H1 (cell line): ENCODE data around the gene TBC1D2B. TPM values are rescaled to one million over a fixed set of nuclear protein-coding genes. Genes with fewer than 3 reads are reported as not detected.
"Not testable (repeated sequence)": the region's sequence is repeated elsewhere in the genome, so short reads cannot be mapped to it uniquely, and the experiment has no call there.

Source experiments
- CTCF ChIA-PET: fragments of 300-600 bp; sonication (Branson Sonifier 250); formaldehyde crosslinking; loops from one replicate; lab custom pipeline; 2021; ENCODE audit not compliant: partially characterized antibody; lab: Charles Lee
- POLR2A ChIA-PET: fragments of 300-600 bp; sonication (Branson Sonifier 250); formaldehyde crosslinking; loops from one replicate; lab custom pipeline; 2021; ENCODE audit warnings: inconsistent platforms; ENCODE audit not compliant: partially characterized antibody; lab: Charles Lee
- DNase-seq, 2 experiments: peaks; one replicate each; pipeline versions ENCODE4 v3.0.0 to v3.0.0-alpha.2; 2010 to 2022; ENCODE audit warnings: low spot score in 2 of 2, low read depth in 1 of 2, mixed read lengths in 1 of 2
- FAIRE-seq: peaks from 2 replicates; lab custom pipeline; 2011; peaks lifted over from hg19 to GRCh38; lab: Jason Lieb, UNC
- H2AFZ ChIP-seq: 2 replicates; pipeline ENCODE4 v1.8.1; 2012; ENCODE audit warnings: low read length, inconsistent platforms
- H2AK5ac ChIP-seq: 2 replicates; pipeline ENCODE4 v1.6.1; 2013; ENCODE audit warnings: low read depth, low read length
- H2BK120ac ChIP-seq: replicated peaks from 2 replicates; pipeline ENCODE3; 2013; ENCODE audit warnings: low read depth, low read length, inconsistent platforms
- H2BK12ac ChIP-seq: 2 replicates; pipeline ENCODE4 v1.6.1; 2013; ENCODE audit warnings: low read depth, low read length
- H2BK15ac ChIP-seq: 2 replicates; pipeline ENCODE4 v1.6.1; 2013; ENCODE audit warnings: low read length
- H2BK20ac ChIP-seq: 2 replicates; pipeline ENCODE4 v1.6.1; 2013; ENCODE audit warnings: low read length
- H2BK5ac ChIP-seq: 2 replicates; pipeline ENCODE4 v1.6.1; 2013; ENCODE audit warnings: low read depth, low read length
- H3K14ac ChIP-seq: 2 replicates; pipeline ENCODE4 v1.6.1; 2013; ENCODE audit warnings: inconsistent platforms; ENCODE audit not compliant: insufficient read length
- H3K18ac ChIP-seq: 2 replicates; pipeline ENCODE4 v1.6.1; 2013; ENCODE audit warnings: low read length; ENCODE audit errors: extremely low read depth
- H3K23ac ChIP-seq: 2 replicates; pipeline ENCODE4 v1.6.1; 2013; ENCODE audit warnings: inconsistent platforms; ENCODE audit not compliant: insufficient read length
- H3K23me2 ChIP-seq: 2 replicates; pipeline ENCODE4 v1.6.1; 2013; ENCODE audit warnings: low read depth, low read length
- H3K27ac ChIP-seq: 2 replicates; pipeline ENCODE4 v1.6.1; 2011; ENCODE audit warnings: low read depth, low read length, inconsistent platforms
- H3K27me3 ChIP-seq, 4 experiments: replicated peaks in 1 of 4; 1 replicate in 1 of 4; 2 replicates in 3 of 4; pipeline versions ENCODE4 v1.6.1 to v1.8.1; 2011 to 2013; ENCODE audit warnings: low read length in 3 of 4, mild to moderate bottlenecking in 3 of 4, inconsistent platforms in 2 of 4, mixed read lengths in 2 of 4, moderate library complexity in 1 of 4; ENCODE audit not compliant: control insufficient read depth in 3 of 4, insufficient read depth in 3 of 4; ENCODE audit errors: extremely low read depth in 1 of 4
- H3K36me3 ChIP-seq, 4 experiments: 2 replicates each; pipeline versions ENCODE4 v1.6.1 to v1.8.1; 2011 to 2013; ENCODE audit warnings: mild to moderate bottlenecking in 4 of 4, low read length in 3 of 4, moderate library complexity in 2 of 4, control low read depth in 1 of 4, inconsistent platforms in 1 of 4; ENCODE audit not compliant: insufficient read depth in 4 of 4, control insufficient read depth in 2 of 4
- H3K4ac ChIP-seq: replicated peaks from 2 replicates; pipeline ENCODE3; 2013; ENCODE audit warnings: low read length, low read depth, mixed read lengths, inconsistent platforms; ENCODE audit not compliant: insufficient read length
- H3K4me1 ChIP-seq, 4 experiments: replicated peaks in 1 of 4; 1 replicate in 1 of 4; 2 replicates in 3 of 4; pipeline versions ENCODE4 v1.6.1 to v1.8.1; 2011 to 2013; ENCODE audit warnings: low read length in 3 of 4, inconsistent platforms in 2 of 4, mixed read lengths in 1 of 4; ENCODE audit not compliant: insufficient read depth in 4 of 4, control insufficient read depth in 3 of 4
- H3K4me2 ChIP-seq, 2 experiments: 2 replicates each; pipeline versions ENCODE4 v1.6.1 to v1.8.1; 2011 to 2013; ENCODE audit warnings: low read depth in 2 of 2, low read length in 2 of 2, control low read depth in 1 of 2, inconsistent platforms in 1 of 2, mild to moderate bottlenecking in 1 of 2; ENCODE audit not compliant: insufficient read depth in 1 of 2
- H3K4me3 ChIP-seq, 4 experiments: fragments of 200-600, 300-600 bp in 1 of 4; sonication (generic), shearing (Covaris generic), sonication (Bioruptor Twin) in 1 of 4; 2 replicates each; pipeline versions ENCODE4 v1.5.1 to v1.8.1; 2011 to 2016; ENCODE audit warnings: low read length in 4 of 4, low read depth in 3 of 4, control low read depth in 2 of 4, inconsistent platforms in 2 of 4, mild to moderate bottlenecking in 2 of 4, mixed read lengths in 1 of 4, moderate library complexity in 1 of 4; ENCODE audit not compliant: insufficient read depth in 2 of 4; ENCODE audit errors: extremely low read depth in 1 of 4
- H3K56ac ChIP-seq: replicated peaks from 2 replicates; pipeline ENCODE3; 2013; ENCODE audit warnings: low read depth, mild to moderate bottlenecking, mixed read lengths, low read length, inconsistent platforms; ENCODE audit not compliant: insufficient read length
- H3K79me1 ChIP-seq: 2 replicates; pipeline ENCODE4 v1.6.1; 2013; ENCODE audit warnings: low read depth, low read length, control low read depth
- H3K79me2 ChIP-seq, 2 experiments: 2 replicates each; pipeline versions ENCODE4 v1.6.1 to v1.8.1; 2012 to 2013; ENCODE audit warnings: low read length in 2 of 2, mild to moderate bottlenecking in 2 of 2, inconsistent platforms in 1 of 2; ENCODE audit not compliant: insufficient read depth in 2 of 2, control insufficient read depth in 1 of 2
- H3K9ac ChIP-seq, 4 experiments: replicated peaks in 1 of 4; 1 replicate in 1 of 4; 2 replicates in 3 of 4; pipeline versions ENCODE4 v1.6.1 to v1.8.1; 2011 to 2013; ENCODE audit warnings: low read depth in 3 of 4, low read length in 3 of 4, control low read depth in 2 of 4, mild to moderate bottlenecking in 2 of 4, moderate library complexity in 2 of 4, inconsistent platforms in 1 of 4; ENCODE audit errors: extremely low read depth in 1 of 4
- H3K9me3 ChIP-seq, 2 experiments: 2 replicates each; pipeline versions ENCODE4 v1.6.1 to v1.8.1; 2012 to 2013; ENCODE audit warnings: mild to moderate bottlenecking in 2 of 2, moderate library complexity in 2 of 2, control low read depth in 1 of 2, inconsistent platforms in 1 of 2, low read depth in 1 of 2, low read length in 1 of 2, mixed read lengths in 1 of 2; ENCODE audit not compliant: insufficient read depth in 2 of 2
- H4K20me1 ChIP-seq, 2 experiments: replicated peaks in 1 of 2; 2 replicates each; pipeline versions ENCODE3 to v1.8.1; 2011 to 2013; ENCODE audit warnings: inconsistent platforms in 2 of 2, low read length in 2 of 2, mild to moderate bottlenecking in 1 of 2; ENCODE audit not compliant: insufficient read depth in 2 of 2, control insufficient read depth in 1 of 2
- H4K5ac ChIP-seq: 2 replicates; pipeline ENCODE4 v1.6.1; 2013; ENCODE audit warnings: low read length, low read depth, mixed read lengths, inconsistent platforms; ENCODE audit not compliant: insufficient read length
- H4K8ac ChIP-seq: 2 replicates; pipeline ENCODE4 v1.8.0; 2013; ENCODE audit warnings: mild to moderate bottlenecking, moderate library complexity, low read length, inconsistent platforms; ENCODE audit not compliant: insufficient read depth; ENCODE audit errors: extremely low read depth
- H4K91ac ChIP-seq: replicated peaks from 2 replicates; pipeline ENCODE3; 2013; ENCODE audit warnings: low read length, mixed read lengths, inconsistent platforms; ENCODE audit not compliant: insufficient read length
- WGBS, 2 experiments: shearing (Covaris generic) in 1 of 2; methylation state at CpG; one replicate each; pipeline versions ENCODE4 v1.1.6 to v1.1.7; 2013 to 2015; ENCODE audit warnings: low lambda C conversion rate in 2 of 2, mixed read lengths in 2 of 2, inconsistent platforms in 1 of 2, low coverage in 1 of 2, missing lambda C conversion rate in 1 of 2; ENCODE audit not compliant: insufficient replicate concordance in 2 of 2, insufficient coverage in 1 of 2, insufficient read length in 1 of 2; ENCODE audit errors: extremely low coverage in 1 of 2, missing lambda C conversion rate in 1 of 2; 5-methylcytosine and 5-hydroxymethylcytosine counted together
- polyA plus RNA-seq, 7 experiments: library from polyadenylated mRNA; depleted of rRNA in 3 of 7; stranded (reverse) in 5 of 7; unstranded in 2 of 7; fragments of >200 nt in 5 of 7; fragments of 200-250 nt in 2 of 7; gene quantifications; 1 replicate in 5 of 7; 2 replicates in 1 of 7; 4 replicates in 1 of 7; pipeline versions ENCODE4 v1.2.1 to v1.2.3, GENCODE V29; 2011 to 2013; ENCODE audit warnings: missing spikeins in 2 of 7, mixed read lengths in 2 of 7
- total RNA-seq: library from RNA; stranded (reverse); fragmentation: NEBNext Ultra II Directional; extraction: Animal tissue kit (Norgen Biotek cat#: 25700); gene quantifications from 2 replicates; pipeline ENCODE4 v1.2.1, GENCODE V29; 2021

TBC1D2B gene
- total and polyA plus RNA-seq, 2 of the 8 experiments (the other 6 are each of a cell fraction or from before 2014, with no cell fraction given): 11.9 to 19.5 TPM

DNA sequence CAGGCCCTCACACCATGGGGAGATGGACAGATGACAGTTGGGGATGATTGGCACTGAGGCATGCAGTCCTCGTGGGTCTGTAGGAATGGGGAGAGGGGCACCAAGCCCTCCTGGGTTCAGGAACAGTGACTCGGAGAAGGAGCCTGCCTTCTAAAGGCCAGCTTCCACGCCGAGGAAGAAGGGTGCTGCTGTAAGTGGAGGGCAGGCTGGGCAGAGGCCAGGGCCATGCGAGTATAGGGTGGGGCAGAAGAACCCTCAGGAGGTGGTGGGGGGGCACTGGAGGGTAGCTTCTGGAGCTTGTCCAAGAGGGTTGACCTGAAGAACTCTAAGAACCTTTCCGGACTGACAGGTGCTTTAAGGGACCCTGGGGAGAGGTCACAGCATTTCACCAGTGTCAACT lies 104.8 kb downstream of the TBC1D2B start:
- H2BK15ac ChIP-seq, H3K4ac ChIP-seq, H3K4me2 ChIP-seq, H2BK120ac ChIP-seq, H4K20me1 ChIP-seq, H4K5ac ChIP-seq, FAIRE-seq, H3K9me3 ChIP-seq, H3K23me2 ChIP-seq, H3K56ac ChIP-seq, H3K27ac ChIP-seq, H2AK5ac ChIP-seq, H3K79me2 ChIP-seq, H3K36me3 ChIP-seq, H3K79me1 ChIP-seq, H4K91ac ChIP-seq, CTCF ChIA-PET, H3K4me3 ChIP-seq, H2BK20ac ChIP-seq, DNase-seq, H2AFZ ChIP-seq, H3K18ac ChIP-seq, H4K8ac ChIP-seq, H3K23ac ChIP-seq, POLR2A ChIA-PET, H2BK12ac ChIP-seq, H3K4me1 ChIP-seq, H2BK5ac ChIP-seq, H3K27me3 ChIP-seq, H3K14ac ChIP-seq, H3K9ac ChIP-seq: not testable (repeated sequence)
- WGBS, 2 experiments: 86% methylated on average over 5 of the region's 6 CpGs; no CpG with 5 or more reads in 1 of the 2 experiments

DNA sequence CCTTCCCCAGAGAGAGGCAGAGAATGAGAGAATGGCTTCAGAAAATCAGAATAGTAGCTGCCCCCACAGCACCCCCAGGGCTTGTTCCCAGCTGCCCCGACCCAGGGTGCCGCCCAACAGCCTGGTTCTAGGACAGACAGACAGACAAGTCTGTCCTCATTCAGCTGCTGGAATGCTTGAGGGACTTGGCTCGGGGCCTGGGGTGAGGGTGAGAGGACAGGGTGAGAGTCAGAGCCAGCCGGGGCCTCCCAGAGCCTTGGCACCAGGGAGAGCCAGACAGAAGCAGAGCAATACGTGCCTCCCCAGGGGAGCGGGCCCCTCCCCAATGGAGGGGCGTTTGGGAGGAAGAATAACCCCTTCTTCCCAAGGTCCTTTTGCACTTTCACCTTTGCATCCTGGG lies 105.6 kb downstream of the TBC1D2B start:
- H3K23ac ChIP-seq, H4K5ac ChIP-seq, CTCF ChIA-PET, H3K4ac ChIP-seq, H3K27me3 ChIP-seq, H3K18ac ChIP-seq, H3K4me2 ChIP-seq, H2BK15ac ChIP-seq, H2AK5ac ChIP-seq, H2BK20ac ChIP-seq, H3K4me1 ChIP-seq, H2BK120ac ChIP-seq, H3K56ac ChIP-seq, H3K9ac ChIP-seq, H3K9me3 ChIP-seq, H2BK12ac ChIP-seq, POLR2A ChIA-PET, FAIRE-seq, H3K14ac ChIP-seq, H4K8ac ChIP-seq, H3K4me3 ChIP-seq, H4K20me1 ChIP-seq, H4K91ac ChIP-seq, H2AFZ ChIP-seq, H3K36me3 ChIP-seq, H2BK5ac ChIP-seq, H3K27ac ChIP-seq, H3K79me2 ChIP-seq, H3K79me1 ChIP-seq, H3K23me2 ChIP-seq: not testable (repeated sequence)
- 91% methylated on average over 7 of the region's 7 CpGs; no CpG with 5 or more reads in 1 of the 2 experiments for WGBS, 2 experiments
- peak in 1 of 2 experiments; percentile 26 for DNase-seq
